Smooth muscle cell of the brain vasculature (primary cell): ENCODE results near the gene PARD6G.
"Not testable (repeated sequence)": the region's sequence is repeated elsewhere in the genome, so short reads cannot be mapped to it uniquely, and the experiment has no call there.

Source experiments
- DNase-seq: peaks from one replicate; pipeline ENCODE4 v3.0.0-alpha.2; 2012; ENCODE audit warnings: low read depth, low spot score

PARD6G gene

GRCh38 chr18:80247393-80247841 lies at the start of gene PARD6G:
TSS of gene PARD6G (minus strand) at chr18:80247514. CDS start at chr18:80247348, 166 bp downstream.
- no peak for DNase-seq

GRCh38 chr18:80262241-80263033 lies 15.1 kb upstream of the PARD6G start:
- DNase-seq: not testable (repeated sequence)

GRCh38 chr18:80259610-80260009 lies 12.3 kb upstream of the PARD6G start:
- no peak for DNase-seq

DNA sequence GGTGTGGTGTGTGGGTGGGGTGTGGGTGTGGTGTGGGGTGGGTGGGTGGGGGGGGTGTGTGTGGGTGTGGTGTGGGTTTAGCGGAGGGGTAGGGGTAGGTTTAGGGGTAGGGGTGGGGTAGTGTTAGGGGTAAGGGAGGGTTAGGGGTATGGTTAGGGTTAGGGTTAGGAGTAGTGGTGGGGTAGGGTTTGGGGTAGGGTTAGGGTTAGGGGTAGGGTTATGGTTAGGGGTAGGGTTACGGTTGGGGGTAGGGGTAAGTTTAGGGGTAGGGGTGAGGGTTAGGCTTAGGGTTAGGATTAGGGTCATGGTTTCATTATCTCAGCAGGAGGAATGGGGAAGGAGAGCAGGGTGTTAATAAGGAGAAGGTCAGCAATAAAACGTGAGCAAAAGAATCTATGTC lies 11.3 kb upstream of the PARD6G start:
- no peak for DNase-seq

DNA sequence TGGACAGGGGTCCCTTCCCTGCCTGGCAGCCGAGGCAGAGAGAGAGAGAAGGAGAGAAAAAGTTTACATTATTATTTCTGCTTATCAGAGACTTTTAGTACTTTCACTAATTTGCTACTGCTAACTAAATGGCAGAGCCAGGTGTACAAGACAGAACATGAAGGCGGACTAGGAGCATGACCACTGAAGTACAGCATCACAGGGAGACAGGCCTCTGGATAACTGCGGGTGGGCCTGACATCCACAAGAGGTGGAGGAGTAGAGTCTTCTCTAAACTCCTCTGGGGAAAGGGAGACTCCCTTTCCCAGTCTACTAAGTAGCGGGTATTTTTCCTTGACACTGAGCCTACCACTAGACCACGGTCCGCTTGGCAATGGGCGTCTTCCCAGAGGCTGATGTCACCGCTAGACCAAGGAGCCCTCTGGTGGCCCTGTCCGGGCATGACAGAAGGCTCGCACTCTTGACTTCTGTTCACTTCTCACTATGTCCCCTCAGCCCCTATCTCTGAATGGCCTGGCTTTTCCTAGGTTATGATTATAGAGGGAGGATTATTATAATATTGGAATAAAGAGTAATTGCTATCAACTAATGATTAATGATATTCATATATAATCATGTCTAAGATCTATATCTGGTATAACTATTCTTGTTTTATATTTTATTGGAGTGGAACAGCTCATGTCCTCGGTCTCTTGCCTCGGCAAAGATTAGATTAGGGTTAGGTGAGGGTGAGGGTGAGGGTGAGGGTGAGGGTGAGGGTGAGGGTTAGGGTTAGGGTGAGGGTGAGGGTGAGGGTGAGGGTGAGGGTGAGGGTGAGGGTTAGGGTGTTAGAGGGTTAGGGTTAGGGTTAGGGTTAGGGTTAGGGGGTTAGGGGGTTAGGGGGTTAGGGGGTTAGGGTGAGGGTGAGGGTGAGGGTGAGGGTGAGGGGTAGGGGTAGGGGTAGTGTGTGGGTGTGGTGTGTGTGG lies 10.5 kb upstream of the PARD6G start:
- DNase-seq: not testable (repeated sequence)

DNA sequence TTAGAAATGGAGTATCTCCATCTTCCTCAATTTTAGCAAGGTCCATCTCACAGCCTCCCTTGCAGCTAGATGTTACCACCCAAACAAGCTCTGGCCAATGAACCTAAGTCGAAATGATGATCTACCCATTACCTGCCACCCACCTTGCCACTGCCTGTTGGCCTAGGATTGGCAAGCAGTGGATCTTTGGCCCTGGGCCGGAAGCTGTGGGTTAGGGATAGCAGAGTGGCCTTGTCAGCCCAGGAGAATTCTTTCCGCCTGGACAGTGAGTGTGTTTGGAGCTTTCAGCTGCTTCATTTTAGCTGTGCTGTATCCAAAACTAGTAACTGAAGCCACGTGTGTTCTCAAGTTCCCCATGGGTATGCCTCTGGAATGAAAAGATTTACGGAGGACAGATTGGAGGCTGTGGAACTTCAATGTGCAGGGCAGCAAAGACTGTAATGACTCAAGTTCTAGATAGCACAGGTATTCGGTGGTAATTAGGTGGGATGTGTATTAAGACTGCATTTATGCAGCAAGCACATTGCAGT lies 7.7 kb upstream of the PARD6G start:
- no peak for DNase-seq

DNA sequence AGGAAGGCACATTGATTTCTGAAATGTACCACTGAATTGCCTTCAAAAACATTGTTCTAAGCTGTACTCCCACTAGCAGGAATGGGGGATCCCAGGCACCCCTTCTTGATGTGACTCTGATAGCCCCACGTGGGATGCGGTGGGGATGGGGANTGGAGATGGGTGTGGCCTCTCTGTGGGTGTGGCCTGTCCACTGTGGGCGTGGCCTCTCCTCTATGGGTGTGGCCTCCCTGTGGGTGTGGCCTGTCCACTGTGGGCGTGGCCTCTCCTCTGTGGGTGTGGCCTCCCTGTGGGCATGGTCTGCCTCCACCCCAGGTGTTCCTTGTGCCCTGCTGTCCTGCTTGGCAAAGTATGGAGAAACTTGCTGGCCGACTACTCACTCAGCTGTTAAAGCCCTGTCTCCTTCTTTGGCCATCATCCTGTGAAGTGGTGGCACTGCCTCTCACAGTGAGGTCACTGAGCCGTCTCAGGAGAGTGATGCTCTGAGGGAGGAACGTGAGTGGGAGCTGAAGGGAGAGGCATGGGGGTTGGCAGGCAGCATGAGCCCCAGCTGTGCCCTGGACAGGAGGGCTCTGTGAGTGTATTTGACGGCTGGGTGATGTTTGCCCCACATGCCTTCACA lies 6.7 kb upstream of the PARD6G start:
- no peak for DNase-seq

- DNase-seq: no peak
Measured at GRCh38 chr18:80253236-80253635, 5.9 kb upstream of the PARD6G start.

GRCh38 chr18:80252136-80252535 lies 4.8 kb upstream of the PARD6G start:
- DNase-seq: no peak

- no peak for DNase-seq
Measured at GRCh38 chr18:80251700-80252099, 4.4 kb upstream of the PARD6G start.

DNA sequence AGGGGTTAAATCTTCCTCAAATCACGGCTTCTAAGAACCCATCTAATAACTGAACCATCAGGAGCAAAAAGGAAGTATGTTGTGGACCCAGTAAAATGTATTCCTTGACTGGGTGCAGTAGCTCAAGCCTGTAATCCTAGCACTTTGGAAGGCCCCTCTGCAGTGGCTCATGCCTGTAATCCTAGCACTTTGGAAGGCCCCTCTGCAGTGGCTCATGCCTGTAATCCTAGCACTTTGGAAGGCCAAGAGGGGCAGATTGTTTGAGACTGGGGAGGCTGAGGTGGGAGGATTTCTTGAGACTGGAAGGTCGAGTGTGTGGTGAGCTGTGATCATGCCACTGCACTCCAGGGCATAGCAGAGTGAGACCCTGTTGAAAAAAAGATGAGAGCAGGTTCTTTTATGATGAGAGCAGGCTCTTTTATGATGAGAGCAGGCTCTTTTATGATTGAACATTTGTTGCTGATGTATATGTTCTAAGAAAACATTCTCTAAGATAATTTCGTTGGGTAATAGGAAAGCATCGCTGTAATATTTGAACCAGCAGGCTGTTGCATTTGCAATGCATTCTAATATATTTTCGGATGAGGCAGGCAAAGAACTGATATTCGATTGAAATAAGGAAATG lies 3.5 kb upstream of the PARD6G start:
- DNase-seq: no peak

GRCh38 chr18:80249217-80250093 lies 2.1 kb upstream of the PARD6G start:
- DNase-seq: no peak

DNA sequence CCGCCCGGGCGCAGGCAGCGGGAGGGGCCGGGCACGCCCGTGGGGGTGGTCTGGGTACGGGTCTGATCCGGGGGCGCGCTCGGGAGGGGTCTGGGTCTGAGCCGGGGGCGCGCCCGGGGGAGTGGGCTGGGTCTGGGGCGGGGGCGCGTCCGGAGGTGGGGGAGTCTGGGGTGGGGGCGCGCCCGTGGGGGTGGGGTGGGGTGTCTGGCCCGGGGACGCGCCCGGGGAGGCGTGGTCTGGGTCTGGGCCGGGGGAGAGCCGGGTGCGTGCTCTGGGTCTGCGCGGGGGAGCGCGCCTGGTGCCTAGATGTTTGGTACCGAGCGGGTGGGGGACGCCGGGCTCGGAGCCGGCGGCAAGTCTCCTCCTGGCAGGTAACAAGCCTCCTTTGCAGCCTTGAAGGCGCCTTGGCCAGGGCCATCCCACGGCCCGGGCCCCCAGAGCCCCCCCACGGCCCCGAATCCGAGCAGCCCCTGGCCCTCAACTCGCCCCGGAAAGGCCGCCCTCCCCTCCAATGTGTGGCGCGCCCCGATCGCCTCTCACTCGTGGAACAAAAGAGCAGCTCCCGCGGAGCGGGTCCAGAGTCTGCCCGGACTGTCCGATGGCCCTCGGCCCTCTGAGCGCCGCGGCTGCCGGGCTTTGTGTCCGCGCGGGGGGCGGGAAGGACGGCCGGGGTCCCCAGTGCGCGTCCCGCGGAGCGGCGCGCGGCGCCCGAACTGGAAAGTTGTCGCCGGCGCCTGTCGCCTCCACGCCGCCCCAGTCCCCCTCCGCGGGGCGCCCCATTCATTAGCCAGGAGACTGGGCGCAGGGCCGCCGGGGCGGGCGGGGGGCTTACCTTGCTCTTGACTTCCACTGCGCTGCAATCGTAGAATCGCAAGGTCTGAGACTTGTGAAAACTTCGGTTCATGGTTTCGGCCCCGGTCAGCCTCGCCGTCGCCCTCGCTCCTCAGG lies 595 bp downstream of the PARD6G start:
- DNase-seq: no peak

- DNase-seq: no peak
Measured at GRCh38 chr18:80245781-80246444, 1.4 kb downstream of the PARD6G start.

GRCh38 chr18:80244956-80245730 lies 2.2 kb downstream of the PARD6G start:
- DNase-seq: no peak

DNA sequence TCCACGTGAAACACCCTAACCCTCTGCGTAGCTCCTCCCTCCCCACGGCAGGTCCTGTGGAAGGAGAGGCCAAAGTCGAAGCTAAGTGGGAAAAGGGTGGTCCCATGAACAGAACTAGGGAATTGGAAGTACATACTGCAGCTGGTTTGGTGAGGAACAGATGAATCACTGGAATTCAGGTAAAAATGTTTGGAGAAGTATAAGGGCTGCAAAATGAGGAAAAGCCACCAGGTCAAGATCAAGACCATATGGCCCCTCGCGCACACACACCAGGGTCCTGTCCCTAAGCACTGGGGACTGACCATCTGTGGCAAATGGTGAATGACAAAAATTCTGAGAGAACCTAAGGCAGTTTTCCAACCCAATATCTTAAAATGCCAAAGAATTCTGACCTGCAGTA lies 3.1 kb downstream of the PARD6G start:
- no peak for DNase-seq

- no peak for DNase-seq
Measured at GRCh38 chr18:80243204-80243603, 4.1 kb downstream of the PARD6G start.
